ENCODE measurements around the gene SERINC4. TPM values are rescaled to one million over a fixed set of nuclear protein-coding genes. Genes with fewer than 3 reads are reported as not detected.
A peak's percentile ranks its signal among the peaks of the same experiment; 100 is the strongest.

SERINC4 gene
- total and polyA plus RNA-seq, 10 of the 15 experiments (the other 5 are each of a cell fraction or from before 2014, with no cell fraction given), result 0.06 to 0.96 (median 0.26) TPM; not detected in 1

DNA sequence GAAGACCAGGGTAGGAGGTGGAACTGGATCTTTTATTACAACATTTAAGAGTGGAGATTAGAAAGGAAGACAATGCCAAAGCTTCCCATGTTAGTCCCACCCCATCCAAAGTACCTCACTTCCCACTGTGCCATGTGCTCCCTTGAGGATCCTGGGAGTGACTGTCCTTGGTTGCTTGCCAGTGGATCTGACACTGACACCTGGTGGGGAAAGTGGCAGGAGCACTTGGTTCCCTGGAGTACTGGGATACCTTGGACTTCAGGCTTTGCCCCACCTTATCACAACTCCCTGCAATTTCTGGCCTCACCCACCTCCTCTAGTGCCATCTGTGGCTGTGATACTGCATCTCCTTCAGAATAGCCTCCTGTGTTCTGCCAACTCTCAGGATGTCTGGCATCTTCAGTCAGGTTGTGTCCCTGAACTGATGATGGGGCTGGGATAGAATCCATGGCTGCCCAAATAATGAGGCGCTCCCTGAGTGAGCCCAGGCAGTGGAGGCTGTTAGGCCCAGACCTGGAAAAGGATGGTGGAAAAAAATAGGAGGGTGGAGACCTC is 24.5 kb downstream of the SERINC4 start (continued):
- TF ChIP-seq, protein P1, sequence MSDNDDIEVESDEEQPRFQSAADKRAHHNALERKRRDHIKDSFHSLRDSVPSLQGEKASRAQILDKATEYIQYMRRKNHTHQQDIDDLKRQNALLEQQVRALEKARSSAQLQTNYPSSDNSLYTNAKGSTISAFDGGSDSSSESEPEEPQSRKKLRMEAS (IDR thresholded peaks at IDR 0.05; ENCODE audit: low read depth, low read length), result 0 out of 2 replicates have a peak, but pooled peaks have one; percentile 0
- no peak for TF ChIP-seq BHLHE40 (IDR thresholded peaks at IDR 0.05; ENCODE audit: borderline replicate concordance in 1 of 2, low read depth in 2 of 2, low read length in 1 of 2)
- no peak for TF ChIP-seq CREM (IDR thresholded peaks at IDR 0.05; ENCODE audit: low read depth)
- TF ChIP-seq NFYA (IDR thresholded peaks at IDR 0.05; ENCODE audit: borderline replicate concordance, low read depth, low read length), result no peak
- no peak for TF ChIP-seq SRF (IDR thresholded peaks at IDR 0.05; ENCODE audit: low read depth in 2 of 2, low read length in 2 of 2)
- no peak for TF ChIP-seq BCL11A (IDR thresholded peaks at IDR 0.05; ENCODE audit: low read depth, low read length)

DNA sequence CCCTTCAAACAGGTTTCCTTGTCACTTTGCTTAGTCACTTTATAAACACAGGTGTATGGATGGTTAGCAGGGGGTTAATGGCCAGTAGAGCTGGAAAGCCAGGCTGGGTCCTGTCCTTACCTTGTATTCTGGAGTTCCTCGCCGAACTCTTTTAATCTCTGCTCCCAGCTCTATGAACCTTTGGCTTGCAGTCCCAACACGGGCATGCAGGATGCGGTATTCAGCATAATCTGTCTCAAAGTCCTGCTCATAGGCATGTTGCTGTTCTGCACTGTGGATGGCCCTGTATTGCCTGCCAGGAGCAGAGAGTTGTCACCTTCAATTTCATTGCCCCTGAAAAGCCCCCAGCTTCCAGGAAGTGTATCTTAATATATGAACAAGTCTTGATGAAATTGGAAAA is 26.0 kb downstream of the SERINC4 start:
- no peak for FAIRE-seq

More for the DNA sequence above, 26.0 kb downstream of the SERINC4 start:
- no peaks in the 10 kb centered on the region for H3K27me3 ChIP-seq (replicated peaks in 1 of 2; ENCODE audit: control insufficient read depth in 2 of 2, insufficient read depth in 2 of 2, low read length in 1 of 2)
- H3K4me2 ChIP-seq (ENCODE audit: control insufficient read depth, insufficient read depth), result no peak overlapping the region
- no peaks in the 10 kb centered on the region for H3K79me2 ChIP-seq (ENCODE audit: control insufficient read depth, insufficient read depth, low read length)
- peaks cover 16% of the 10 kb centered on the region for H3K4me1 ChIP-seq (ENCODE audit: control insufficient read depth, insufficient read depth, low read length)
- no peak overlapping the region for H2AFZ ChIP-seq (ENCODE audit: control insufficient read depth, low read depth, low read length)
- no peaks in the 10 kb centered on the region for H3K9me3 ChIP-seq (replicated peaks; ENCODE audit: control insufficient read depth, insufficient read depth, low read length)
- ChIA-PET SMC1A (ENCODE audit: uncharacterized antibody, unreplicated experiment) (interaction anchor here (1.0 to 14.9 kb wide), 4 partner anchors 18 to 51 kb away, joined by 3 to 129 read pairs (median 17); partner anchors contain the start of genes MFAP1 and SERF2), RAD21 (ENCODE audit: unreplicated experiment) (interaction anchor here (0.6 to 3.5 kb wide), 2 partner anchors 12 to 15 kb away, joined by 3 to 54 read pairs; no protein-coding TSS in a partner anchor), POLR2A (interaction anchor here (1.0 to 1.8 kb wide), 3 partner anchors 8 to 21 kb away, joined by 3 to 4 read pairs (median 4); no protein-coding TSS in a partner anchor), CTCF (interaction anchor here (0.6 to 5.8 kb wide), 4 partner anchors 15 to 66 kb away, joined by 3 to 72 read pairs (median 13); partner anchors contain the start of gene SERF2)
- H3K27ac ChIP-seq (ENCODE audit: control insufficient read depth, insufficient read depth), result no peak overlapping the region
- H4K20me1 ChIP-seq (ENCODE audit: control insufficient read depth, insufficient read depth), result no peaks in the 10 kb centered on the region
- H3K4me3 ChIP-seq, result no peak overlapping the region
- no peak for TF ChIP-seq IKZF1 (conservative IDR thresholded peaks at IDR 0.05)
- 0 out of 2 replicates have a peak, but pooled peaks have one; percentile 42 for TF ChIP-seq POLR2A (IDR thresholded peaks at IDR 0.05; ENCODE audit: low read depth, low read length)
- WGBS (ENCODE audit: insufficient coverage, insufficient replicate concordance, low lambda C conversion rate, missing lambda C conversion rate), result 95% methylated on average over 4 of the region's 4 CpGs
- in situ Hi-C loops (cut with MboI) (no loop called here), intact Hi-C loops (cut with micrococcal nuclease; ENCODE audit: unreplicated experiment) (no loop called here)
- DNase-seq (ENCODE audit: low read depth, low spot score) (no peak), ATAC-seq (no peak)
- H3K36me3 ChIP-seq (ENCODE audit: control insufficient read depth in 2 of 2, insufficient read depth in 2 of 2, low read length in 1 of 2), result peaks cover 9 to 30% of the 10 kb centered on the region in 2 experiments
- no peak overlapping the region for H3K9ac ChIP-seq (ENCODE audit: control insufficient read depth, insufficient read depth, low read length)
- BruUV-seq (replicated peaks), result no TSS peak
